Measurements from ENCODE around the gene CYP3A7. TPM values are rescaled to one million over a fixed set of nuclear protein-coding genes. Genes with fewer than 3 reads are reported as not detected.
"Not testable (repeated sequence)": the region's sequence is repeated elsewhere in the genome, so short reads cannot be mapped to it uniquely, and the experiment has no call there.

CYP3A7 gene
- polyA plus RNA-seq, 1 of the 3 experiments (the other 2 are of a cell fraction): not detected

DNA sequence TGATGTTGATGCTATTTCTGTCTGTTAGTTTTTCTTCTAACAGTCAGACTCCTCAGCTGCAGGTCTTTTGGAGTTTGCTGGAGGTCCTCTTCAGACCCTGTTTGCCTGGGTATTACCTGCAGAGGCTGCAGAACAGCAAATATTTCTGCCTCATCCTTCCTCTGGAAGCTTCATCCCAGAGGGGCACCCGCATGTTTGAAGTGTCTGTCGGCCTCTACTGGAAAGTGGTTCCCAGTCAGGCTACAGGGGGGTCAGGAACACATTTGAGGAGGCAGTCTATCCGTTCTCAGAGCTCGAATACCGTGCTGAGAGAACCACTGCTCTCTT is 41.9 kb downstream of the CYP3A7 start:
- CTCF ChIA-PET: no interaction called here
- H3K36me3 ChIP-seq (replicated peaks in 1 of 2; ENCODE audit: control insufficient read depth in 1 of 2, insufficient read depth in 2 of 2, low read length in 1 of 2): no peaks in the 10 kb centered on the region
- H3K9ac ChIP-seq: no peak overlapping the region
- peaks cover 0 to 2% of the 10 kb centered on the region in 2 experiments; a peak in 1 of 4 replicates for H3K4me1 ChIP-seq (ENCODE audit: control insufficient read depth in 1 of 2, insufficient read depth in 2 of 2, low read depth in 1 of 2, low read length in 1 of 2)
- DNase-seq: no peak
- H3K4me2 ChIP-seq: no peak overlapping the region
- H3K27ac ChIP-seq (ENCODE audit: low read depth in 2 of 2, low read length in 1 of 2): no peak overlapping the region
- POLR2A ChIA-PET: no interaction called here
- no peak overlapping the region for H2AFZ ChIP-seq (ENCODE audit: low read depth)
- H3K79me2 ChIP-seq (ENCODE audit: insufficient read depth): no peaks in the 10 kb centered on the region
- no peak overlapping the region for H3K4me3 ChIP-seq (ENCODE audit: low read depth in 2 of 2, low read length in 1 of 2)
- TF ChIP-seq, protein P1, sequence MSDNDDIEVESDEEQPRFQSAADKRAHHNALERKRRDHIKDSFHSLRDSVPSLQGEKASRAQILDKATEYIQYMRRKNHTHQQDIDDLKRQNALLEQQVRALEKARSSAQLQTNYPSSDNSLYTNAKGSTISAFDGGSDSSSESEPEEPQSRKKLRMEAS (IDR thresholded peaks at IDR 0.05; ENCODE audit: low read depth): no peak
- TF ChIP-seq TCF12 (IDR thresholded peaks at IDR 0.05) (no peak), NRF1 (IDR thresholded peaks at IDR 0.05; ENCODE audit: low read depth, low read length) (no peak), RXRA (IDR thresholded peaks at IDR 0.05; ENCODE audit: borderline replicate concordance, low read depth) (no peak), GATA2 (CRISPR knock-in tag; IDR thresholded peaks at IDR 0.05) (no peak), SMC3 (IDR thresholded peaks at IDR 0.05; ENCODE audit: low read depth, low read length) (no peak), CTCF (IDR thresholded peaks at IDR 0.05) (no peak), TEAD4 (IDR thresholded peaks at IDR 0.05; ENCODE audit: borderline replicate concordance, insufficient read depth) (no peak), REST (IDR thresholded peaks at IDR 0.05; ENCODE audit: low read depth, low read length) (no peak), YY1 (IDR thresholded peaks at IDR 0.05; ENCODE audit: low read depth) (no peak), TAF1 (IDR thresholded peaks at IDR 0.05; ENCODE audit: borderline replicate concordance, low read depth, low read length) (no peak), POLR2AphosphoS5 (IDR thresholded peaks at IDR 0.05; ENCODE audit: low read depth, low read length) (no peak), FOXJ3 (CRISPR knock-in tag; IDR thresholded peaks at IDR 0.05) (no peak), RCOR1 (IDR thresholded peaks at IDR 0.05; ENCODE audit: low read length) (no peak), JUND (IDR thresholded peaks at IDR 0.05) (no peak), RFX5 (IDR thresholded peaks at IDR 0.05; ENCODE audit: low read length) (no peak), CHD2 (IDR thresholded peaks at IDR 0.05; ENCODE audit: low read length, partially characterized antibody) (no peak), FOSL2 (IDR thresholded peaks at IDR 0.05; ENCODE audit: borderline replicate concordance, low read depth) (no peak), MEF2A (IDR thresholded peaks at IDR 0.05; ENCODE audit: borderline replicate concordance, low read depth) (no peak)
- TF ChIP-seq, protein P2, sequence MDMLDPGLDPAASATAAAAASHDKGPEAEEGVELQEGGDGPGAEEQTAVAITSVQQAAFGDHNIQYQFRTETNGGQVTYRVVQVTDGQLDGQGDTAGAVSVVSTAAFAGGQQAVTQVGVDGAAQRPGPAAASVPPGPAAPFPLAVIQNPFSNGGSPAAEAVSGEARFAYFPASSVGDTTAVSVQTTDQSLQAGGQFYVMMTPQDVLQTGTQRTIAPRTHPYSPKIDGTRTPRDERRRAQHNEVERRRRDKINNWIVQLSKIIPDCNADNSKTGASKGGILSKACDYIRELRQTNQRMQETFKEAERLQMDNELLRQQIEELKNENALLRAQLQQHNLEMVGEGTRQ (IDR thresholded peaks at IDR 0.05; ENCODE audit: borderline replicate concordance, low read depth, low read length): no peak
- no peaks in the 10 kb centered on the region for H3K9me3 ChIP-seq
- H3K9me2 ChIP-seq: no peaks in the 10 kb centered on the region
- peaks cover 5% of the 10 kb centered on the region for H3K27me3 ChIP-seq (ENCODE audit: insufficient read depth)
- no peaks in the 10 kb centered on the region for H3F3A ChIP-seq (replicated peaks; ENCODE audit: insufficient read depth)
- WGBS (ENCODE audit: low lambda C conversion rate): 17% methylated on average over 5 of the region's 5 CpGs
- H4K20me1 ChIP-seq (ENCODE audit: insufficient read depth): no peaks in the 10 kb centered on the region

DNA sequence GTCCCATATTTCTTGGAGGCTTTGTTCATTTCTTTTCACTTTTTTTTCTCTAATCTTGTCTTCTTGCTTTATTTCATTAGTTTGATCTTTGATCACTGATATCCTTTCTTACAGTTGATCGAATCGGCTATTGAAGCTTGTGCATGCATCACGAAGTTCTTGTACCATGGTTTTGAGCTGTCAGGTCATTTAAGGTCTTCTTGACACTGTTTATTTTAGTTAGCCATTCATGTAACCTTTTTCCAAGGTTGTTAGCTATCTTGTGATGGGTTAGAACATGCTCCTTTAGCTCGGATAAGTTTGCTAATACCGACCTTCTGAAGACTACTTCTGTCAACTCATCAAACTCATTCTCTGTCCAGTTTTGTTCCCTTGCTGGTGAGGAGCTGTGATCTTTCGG is 42.4 kb downstream of the CYP3A7 start:
- H3K9me2 ChIP-seq; H2AFZ ChIP-seq (ENCODE audit: low read depth); H3K79me2 ChIP-seq (ENCODE audit: insufficient read depth); H3K9ac ChIP-seq; DNase-seq; CTCF ChIA-PET; H3K27me3 ChIP-seq (ENCODE audit: insufficient read depth); H4K20me1 ChIP-seq (ENCODE audit: insufficient read depth); H3K4me3 ChIP-seq (ENCODE audit: low read depth in 2 of 2, low read length in 1 of 2); POLR2A ChIA-PET; H3K4me2 ChIP-seq; H3F3A ChIP-seq (replicated peaks; ENCODE audit: insufficient read depth); H3K9me3 ChIP-seq; H3K36me3 ChIP-seq (replicated peaks in 1 of 2; ENCODE audit: control insufficient read depth in 1 of 2, insufficient read depth in 2 of 2, low read length in 1 of 2); H3K4me1 ChIP-seq (ENCODE audit: control insufficient read depth in 1 of 2, insufficient read depth in 2 of 2, low read depth in 1 of 2, low read length in 1 of 2); H3K27ac ChIP-seq (ENCODE audit: low read depth in 2 of 2, low read length in 1 of 2): not testable (repeated sequence)
- 24% methylated on average over 6 of the region's 6 CpGs for WGBS (ENCODE audit: low lambda C conversion rate)

DNA sequence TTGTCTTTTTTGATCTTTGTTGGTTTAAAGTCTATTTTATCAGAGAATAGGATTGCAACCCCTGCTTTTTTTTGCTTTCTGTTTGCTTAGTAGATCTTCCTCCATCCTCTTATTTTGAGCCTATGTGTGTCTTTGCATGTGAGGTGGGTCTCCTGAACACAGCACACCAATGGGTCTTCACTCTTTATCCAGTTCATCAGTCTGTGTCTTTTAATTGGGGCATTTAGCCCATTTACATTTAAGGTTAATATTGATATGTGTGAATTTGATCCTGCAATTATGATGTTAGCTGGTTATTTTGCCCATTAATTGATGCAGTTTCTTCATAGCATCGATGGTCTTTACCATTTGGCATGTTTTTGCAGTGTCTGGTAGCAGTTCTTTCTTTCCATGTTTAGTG is 43.3 kb downstream of the CYP3A7 start:
- DNase-seq; H3K4me1 ChIP-seq (ENCODE audit: control insufficient read depth in 1 of 2, insufficient read depth in 2 of 2, low read depth in 1 of 2, low read length in 1 of 2); H3K27me3 ChIP-seq (ENCODE audit: insufficient read depth); H3K79me2 ChIP-seq (ENCODE audit: insufficient read depth); H3K36me3 ChIP-seq (replicated peaks in 1 of 2; ENCODE audit: control insufficient read depth in 1 of 2, insufficient read depth in 2 of 2, low read length in 1 of 2); H3F3A ChIP-seq (replicated peaks; ENCODE audit: insufficient read depth); H4K20me1 ChIP-seq (ENCODE audit: insufficient read depth); H3K4me2 ChIP-seq; CTCF ChIA-PET; H2AFZ ChIP-seq (ENCODE audit: low read depth); POLR2A ChIA-PET; H3K4me3 ChIP-seq (ENCODE audit: low read depth in 2 of 2, low read length in 1 of 2); H3K9ac ChIP-seq; H3K27ac ChIP-seq (ENCODE audit: low read depth in 2 of 2, low read length in 1 of 2); H3K9me2 ChIP-seq; H3K9me3 ChIP-seq: not testable (repeated sequence)
- 7% methylated on average over 1 of the region's 1 CpG for WGBS (ENCODE audit: low lambda C conversion rate)

All from SK-N-SH (cell line).